Activated naive CD4-positive, alpha-beta T cell treated with anti-CD3 and anti-CD28 coated beads, Interleukin-2, amount 50 U/mL, for 72 hours (primary cell): ENCODE data around the gene TASOR2. TPM values are rescaled to one million over a fixed set of nuclear protein-coding genes. Genes with fewer than 3 reads are reported as not detected.

Experiments
- ATAC-seq, 2 donors: fragments of 150-1000 bp; cut with Tn5 transposase; 2 replicates each; pipeline ENCODE4 v1.10.0; 2021; ENCODE audit warnings: mild to moderate bottlenecking in 2 of 2, moderate library complexity in 2 of 2
- DNase-seq, 2 donors: peaks; one replicate each; pipeline ENCODE4 v3.0.0; 2021 to 2022; ENCODE audit warnings: low spot score in 2 of 2
- H3K27ac Mint-ChIP-seq, 2 donors: one replicate each; pipeline ENCODE4 v1.8.0; 2022; ENCODE audit warnings: mild to moderate bottlenecking in 2 of 2, mixed read lengths in 2 of 2
- H3K36me3 Mint-ChIP-seq, 2 donors: one replicate each; pipeline ENCODE4 v1.8.0; 2022; ENCODE audit warnings: mixed read lengths in 2 of 2
- H3K9me3 Mint-ChIP-seq, 2 donors: one replicate each; pipeline ENCODE4 v1.8.0; 2022; ENCODE audit warnings: mixed read lengths in 2 of 2
- total RNA-seq, 2 donors: library from RNA; stranded (reverse); gene quantifications; one replicate each; pipeline ENCODE4 v1.2.3, GENCODE V29; 2022

The TASOR2 gene, protein sequence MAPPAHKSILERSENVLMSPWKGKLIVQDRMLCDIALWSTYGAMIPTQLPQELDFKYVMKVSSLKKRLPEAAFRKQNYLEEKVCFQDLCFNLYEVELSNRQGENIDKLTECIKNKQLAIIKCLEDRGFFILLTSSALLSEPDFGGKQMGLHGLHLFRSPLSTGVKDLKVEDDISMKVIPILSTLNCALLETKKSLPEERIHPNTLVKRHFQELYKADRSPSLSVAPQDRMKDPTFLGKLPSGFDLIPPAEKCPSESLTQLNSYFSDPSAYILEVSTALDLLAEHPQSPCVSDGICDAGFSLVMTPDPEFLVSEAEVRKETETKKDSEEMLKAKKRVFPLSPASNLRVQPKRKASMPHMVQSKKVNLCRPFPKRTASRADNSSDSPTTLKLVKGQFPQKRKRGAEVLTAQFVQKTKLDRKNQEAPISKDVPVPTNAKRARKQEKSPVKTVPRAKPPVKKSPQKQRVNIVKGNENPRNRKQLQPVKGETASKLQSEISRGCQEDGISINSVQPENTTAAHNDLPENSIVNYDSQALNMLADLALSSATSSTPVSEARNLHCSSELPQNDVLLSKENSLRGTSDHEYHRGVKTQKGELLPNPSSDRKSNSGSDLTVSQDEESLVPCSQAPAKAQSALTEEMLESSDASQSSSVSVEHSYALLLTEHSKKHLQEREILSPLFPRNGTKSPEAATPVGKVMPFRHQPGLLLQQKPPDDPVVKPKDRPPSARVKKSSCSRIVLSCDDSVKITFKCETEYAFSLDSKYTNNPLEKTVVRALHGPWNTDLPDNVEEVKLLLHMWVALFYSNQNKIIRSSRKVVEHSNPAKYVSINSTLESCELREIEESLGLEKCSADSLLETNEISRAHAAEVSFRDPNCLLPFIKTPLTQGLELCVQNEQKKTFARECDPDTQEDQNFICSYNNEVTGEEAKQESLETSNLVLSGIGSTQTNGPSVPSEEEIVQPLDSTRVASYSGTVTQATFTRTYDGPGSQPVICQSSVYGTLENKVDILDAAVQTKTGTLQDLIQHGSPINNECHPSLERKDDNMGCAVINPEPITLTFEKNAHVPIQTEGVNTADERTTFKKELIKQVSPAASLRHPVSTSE (N-terminal part only)
- total RNA-seq, result 10 to 100 TPM; 44.9 to 54.9 TPM

DNA sequence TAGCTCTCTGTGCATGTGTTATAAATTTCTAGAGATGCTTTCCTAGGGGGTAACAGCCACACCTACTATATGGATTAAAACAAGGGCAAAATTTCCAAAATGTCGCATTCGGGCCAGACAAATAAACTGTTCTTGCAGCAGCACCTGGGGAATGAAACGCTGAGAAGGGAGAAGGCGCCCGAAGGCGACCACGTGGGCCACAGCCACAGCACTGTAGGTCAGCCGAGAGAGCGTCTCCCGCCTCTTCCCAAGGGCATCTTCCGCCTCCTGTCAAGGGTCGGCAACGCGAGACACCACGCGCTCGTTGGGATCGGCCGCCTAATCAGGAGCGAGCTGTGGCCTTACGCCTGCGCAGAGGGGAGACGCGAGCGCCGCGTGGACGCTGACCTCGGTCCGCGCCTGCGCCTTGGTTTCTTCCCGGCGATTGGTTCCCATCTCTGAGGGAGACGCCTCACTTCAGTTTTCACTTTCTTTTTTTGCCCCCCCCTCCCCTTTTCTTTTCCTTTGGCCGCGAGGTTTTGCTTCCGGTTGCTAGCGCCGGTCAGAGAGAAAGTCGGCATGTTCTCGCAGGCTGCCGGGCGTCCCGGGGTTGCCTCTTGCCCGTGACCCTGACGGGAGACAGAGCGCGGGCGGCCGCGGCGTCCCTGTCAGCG is at the start of gene TASOR2:
Gene TASOR2 (plus strand): TSS at position 521 of the 653 bp plus-strand sequence. CDS start 35,805 bp downstream, outside the sequence.
- peaks cover 15 to 19% of the 10 kb centered on the region in 2 donors for H3K36me3 Mint-ChIP-seq
- H3K27ac Mint-ChIP-seq, result peak within 1 kb of the TSS; percentile 96 to 99
- no peaks in the 10 kb centered on the region for H3K9me3 Mint-ChIP-seq
- DNase-seq, result peak; percentile 97 to 99
- ATAC-seq, result peak; percentile 80 to 82

DNA sequence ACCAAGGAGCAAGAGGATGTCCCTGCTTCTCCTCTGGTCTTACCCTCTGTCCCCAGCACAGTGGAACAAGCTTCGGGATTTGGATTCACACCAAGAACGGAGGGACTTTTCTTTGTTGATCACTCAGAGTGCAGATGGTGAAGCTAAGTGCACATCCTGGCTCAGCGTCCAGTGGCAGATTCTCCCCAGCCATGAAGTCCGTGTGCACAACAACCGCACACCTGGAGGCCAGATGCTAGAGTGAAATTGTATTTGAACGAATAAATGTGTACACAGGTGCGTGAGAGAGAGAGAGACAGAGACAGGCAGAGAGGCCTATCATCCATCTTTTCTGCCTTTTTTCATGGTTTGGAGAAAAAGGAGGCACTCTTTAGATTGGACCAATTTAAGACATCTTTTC is 49.7 kb upstream of the TASOR2 start:
- H3K27ac Mint-ChIP-seq, result no peak overlapping the region
- ATAC-seq (no peak), DNase-seq (no peak)
- no peaks in the 10 kb centered on the region for H3K9me3 Mint-ChIP-seq
- H3K36me3 Mint-ChIP-seq, result no peaks in the 10 kb centered on the region

- ATAC-seq (no peak), DNase-seq (no peak)
- Mint-ChIP-seq H3K9me3 (no peaks in the 10 kb centered on the region), H3K27ac (no peak overlapping the region), H3K36me3 (peaks cover 0 to 4% of the 10 kb centered on the region in 2 donors)
These were observed 46.1 kb upstream of the TASOR2 start for GRCh38 chr10:5638494-5638893.

- H3K36me3 Mint-ChIP-seq, result peaks cover 0 to 4% of the 10 kb centered on the region in 2 donors
- DNase-seq (no peak), ATAC-seq (no peak)
- no peak overlapping the region for H3K27ac Mint-ChIP-seq
- no peaks in the 10 kb centered on the region for H3K9me3 Mint-ChIP-seq
These were observed 45.6 kb upstream of the TASOR2 start for GRCh38 chr10:5639066-5639465.

GRCh38 chr10:5640036-5640435 is 44.6 kb upstream of the TASOR2 start:
- H3K27ac Mint-ChIP-seq, result no peak overlapping the region
- ATAC-seq (no peak), DNase-seq (no peak)
- no peaks in the 10 kb centered on the region for H3K9me3 Mint-ChIP-seq
- H3K36me3 Mint-ChIP-seq, result peaks cover 0 to 4% of the 10 kb centered on the region in 2 donors

GRCh38 chr10:5640501-5640900 is 44.1 kb upstream of the TASOR2 start:
- peaks cover 0 to 4% of the 10 kb centered on the region in 2 donors for H3K36me3 Mint-ChIP-seq
- DNase-seq (no peak), ATAC-seq (no peak)
- H3K9me3 Mint-ChIP-seq, result no peaks in the 10 kb centered on the region
- H3K27ac Mint-ChIP-seq, result no peak overlapping the region

DNA sequence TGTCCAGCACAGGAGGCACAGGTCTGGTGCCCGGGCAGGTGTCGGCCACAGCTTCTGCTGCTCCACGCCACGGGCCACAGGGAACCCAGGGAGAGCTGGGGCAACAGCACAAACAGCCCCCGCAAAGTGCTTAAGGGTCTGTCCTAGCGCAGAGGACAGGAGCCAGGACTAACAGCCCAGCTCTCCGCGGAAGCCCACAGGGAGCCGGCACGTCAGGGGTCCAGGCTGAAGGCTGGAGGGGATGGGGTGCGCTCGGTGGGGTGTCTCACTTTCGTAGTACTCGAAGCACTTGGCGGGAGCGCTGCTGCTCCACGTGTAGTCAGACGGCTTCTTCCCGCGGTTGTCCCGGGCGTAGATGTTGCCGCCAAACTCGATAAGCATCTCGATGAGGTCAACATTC is 43.1 kb upstream of the TASOR2 start:
- H3K9me3 Mint-ChIP-seq, result no peaks in the 10 kb centered on the region
- peaks cover 0 to 4% of the 10 kb centered on the region in 2 donors for H3K36me3 Mint-ChIP-seq
- ATAC-seq, result no peak
- H3K27ac Mint-ChIP-seq, result no peak overlapping the region
- DNase-seq, result no peak

GRCh38 chr10:5643346-5644067 is 41.1 kb upstream of the TASOR2 start:
- H3K27ac Mint-ChIP-seq, result no peak overlapping the region
- ATAC-seq (no peak), DNase-seq (no peak)

DNA sequence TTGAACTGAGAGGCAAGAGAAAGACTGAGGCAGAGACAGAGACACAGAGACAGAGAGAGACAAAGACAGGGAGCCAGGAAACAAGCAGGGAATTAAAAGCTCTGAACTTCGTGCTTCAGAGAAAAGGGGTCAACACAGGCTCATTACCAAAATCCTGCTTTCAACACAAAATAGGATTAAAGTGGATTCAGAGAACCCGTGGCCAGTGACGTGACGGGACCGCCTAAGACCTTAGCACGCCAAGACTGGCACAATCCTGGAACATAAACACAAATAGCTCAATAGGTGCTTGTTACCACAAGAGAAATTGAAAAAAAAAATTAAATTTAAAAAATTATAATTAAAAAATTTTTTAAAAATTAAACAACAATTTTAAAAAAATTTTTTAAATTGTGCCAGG is 39.7 kb upstream of the TASOR2 start:
- Mint-ChIP-seq H3K27ac (no peak overlapping the region), H3K9me3 (no peaks in the 10 kb centered on the region), H3K36me3 (peaks cover 0 to 4% of the 10 kb centered on the region in 2 donors)
- ATAC-seq, result no peak
- no peak for DNase-seq

More at GRCh38 chr10:5643346-5644067, 41.1 kb upstream of the TASOR2 start:
- no peaks in the 10 kb centered on the region for H3K9me3 Mint-ChIP-seq
- peaks cover 0 to 4% of the 10 kb centered on the region in 2 donors for H3K36me3 Mint-ChIP-seq

DNA sequence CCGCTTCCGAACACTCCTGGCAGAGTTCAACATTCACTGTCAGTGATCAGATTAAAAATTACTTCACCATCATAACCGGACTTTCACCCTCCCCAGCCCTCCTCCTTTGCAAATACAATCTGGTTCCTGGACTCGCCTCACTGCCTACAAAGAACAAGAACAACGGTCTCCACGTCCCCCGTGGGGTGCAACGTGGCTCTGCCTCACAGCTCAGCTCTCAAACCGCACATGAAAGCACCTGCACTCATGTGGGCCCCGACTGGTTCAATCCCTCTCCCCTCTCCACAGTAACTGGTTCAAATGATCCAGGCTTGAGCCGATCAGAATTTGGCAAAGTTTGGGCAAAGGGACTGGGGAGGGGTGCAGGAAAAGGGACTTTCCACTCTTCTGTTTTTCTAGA is 39.3 kb upstream of the TASOR2 start:
- peaks cover 0 to 3% of the 10 kb centered on the region in 2 donors for H3K36me3 Mint-ChIP-seq
- no peak overlapping the region for H3K27ac Mint-ChIP-seq
- no peaks in the 10 kb centered on the region for H3K9me3 Mint-ChIP-seq
- ATAC-seq, result no peak
- DNase-seq, result no peak

- H3K9me3 Mint-ChIP-seq, result no peaks in the 10 kb centered on the region
- H3K36me3 Mint-ChIP-seq, result no peaks in the 10 kb centered on the region
- no peak for DNase-seq
- no peak overlapping the region for H3K27ac Mint-ChIP-seq
- no peak for ATAC-seq
These were observed 38.6 kb upstream of the TASOR2 start for GRCh38 chr10:5645944-5646617.

- Mint-ChIP-seq H3K36me3 (no peaks in the 10 kb centered on the region), H3K27ac (no peak overlapping the region), H3K9me3 (no peaks in the 10 kb centered on the region)
- no peak for DNase-seq
- peak in 1 of 2 donors; percentile 16 for ATAC-seq
These were observed 37.0 kb upstream of the TASOR2 start for GRCh38 chr10:5647507-5648240.

DNA sequence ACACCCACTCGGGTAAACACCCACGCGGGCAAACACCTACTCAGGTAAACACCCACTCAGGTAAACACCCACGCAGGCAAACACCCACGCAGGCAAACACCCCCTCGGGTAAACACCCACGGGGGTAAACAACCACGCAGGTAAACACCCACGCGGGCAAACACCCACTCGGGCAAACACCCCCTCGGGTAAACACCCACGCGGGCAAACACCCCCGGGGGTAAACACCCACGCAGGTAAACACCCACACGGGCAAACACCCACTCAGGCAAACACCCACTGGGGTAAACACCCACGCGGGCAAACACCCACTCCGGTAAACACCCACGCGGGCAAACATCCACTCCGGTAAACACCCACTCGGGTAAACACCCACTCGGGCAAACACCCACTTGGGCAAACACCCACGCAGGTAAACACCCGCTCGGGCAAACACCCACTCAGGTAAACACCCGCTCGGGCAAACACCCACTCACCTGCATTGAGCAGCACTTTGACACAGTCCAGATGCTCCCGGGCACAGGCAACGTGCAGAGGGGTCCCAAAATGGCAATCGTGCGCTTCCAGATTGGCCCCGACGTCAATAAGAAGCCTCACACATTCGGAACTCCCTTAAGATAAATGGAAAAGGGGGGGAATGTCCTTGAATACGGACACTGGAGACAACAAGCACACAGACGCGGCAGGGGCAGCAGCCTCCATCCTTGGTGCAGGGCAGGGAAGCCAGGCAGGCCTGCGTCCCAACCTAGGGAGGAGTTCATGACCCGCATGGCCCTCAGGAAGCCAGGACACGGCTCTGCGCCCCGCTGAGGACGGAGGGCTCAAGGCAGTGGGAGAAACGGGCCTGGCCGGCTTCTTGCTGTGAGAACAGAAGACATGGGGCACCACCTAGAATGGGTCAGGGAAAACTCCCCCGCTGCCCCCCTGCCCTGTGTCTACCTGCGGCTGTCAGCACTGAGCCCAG is 35.9 kb upstream of the TASOR2 start:
- peak overlapping the region in 1 of 2 donors; percentile 89 for H3K27ac Mint-ChIP-seq
- H3K36me3 Mint-ChIP-seq, result no peaks in the 10 kb centered on the region
- ATAC-seq (peak in 1 of 2 donors; percentile 68), DNase-seq (no peak)
- H3K9me3 Mint-ChIP-seq, result no peaks in the 10 kb centered on the region

DNA sequence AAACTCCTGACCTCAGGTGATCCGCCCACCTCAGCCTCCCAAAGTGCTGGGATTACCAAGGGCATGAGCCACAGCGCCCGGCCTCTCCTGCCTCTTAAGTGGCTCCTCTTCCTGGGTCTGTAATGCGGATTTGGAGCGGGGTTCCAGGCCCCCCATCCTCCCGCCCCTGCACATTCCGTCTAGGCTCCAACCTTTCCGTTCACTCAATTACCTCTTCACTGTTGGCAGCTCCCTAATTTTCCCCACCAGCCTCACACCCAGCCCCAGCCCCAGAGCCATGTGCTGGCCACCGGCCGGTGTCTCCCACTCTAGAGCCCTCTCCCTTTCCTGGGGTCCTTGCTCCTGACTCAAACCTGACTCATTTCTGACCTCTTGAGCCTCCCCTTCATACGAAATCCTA is 34.9 kb upstream of the TASOR2 start:
- no peaks in the 10 kb centered on the region for H3K36me3 Mint-ChIP-seq
- DNase-seq, result no peak

More for the DNA sequence above, 34.9 kb upstream of the TASOR2 start:
- no peaks in the 10 kb centered on the region for H3K9me3 Mint-ChIP-seq
- peak in 1 of 2 donors; percentile 17 for ATAC-seq
- no peak overlapping the region for H3K27ac Mint-ChIP-seq
